HG02759 (cell line): Measurements from ENCODE around the gene CCDC188.

Experiments
- ATAC-seq: cut with Tn5 transposase; IDR thresholded peaks from one replicate; pipeline ENCODE4 v1.9.1; 2021; ENCODE audit warnings: mild to moderate bottlenecking, moderate library complexity; ENCODE audit not compliant: unreplicated experiment

Gene CCDC188

DNA sequence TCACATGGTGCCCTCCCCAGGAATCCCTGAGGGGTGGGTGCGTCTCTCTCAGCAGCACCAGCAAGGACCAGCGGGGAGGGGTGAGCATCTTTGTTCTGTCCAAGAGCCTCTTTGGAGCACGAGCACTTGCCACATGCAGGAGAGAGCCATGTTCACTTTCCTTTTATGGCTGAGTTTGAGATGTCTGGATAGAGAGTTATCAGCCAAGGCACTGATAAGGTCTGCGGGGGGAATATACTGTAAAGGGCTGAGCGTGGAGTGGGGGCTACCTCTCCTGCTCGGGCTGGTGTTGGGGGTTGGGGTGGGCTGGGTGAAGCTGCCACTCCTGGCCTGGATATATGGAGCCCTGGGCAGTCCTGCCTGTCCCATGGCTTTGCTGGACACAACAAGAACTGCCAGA lies 34.9 kb upstream of the CCDC188 start:
- ATAC-seq = no peak

DNA sequence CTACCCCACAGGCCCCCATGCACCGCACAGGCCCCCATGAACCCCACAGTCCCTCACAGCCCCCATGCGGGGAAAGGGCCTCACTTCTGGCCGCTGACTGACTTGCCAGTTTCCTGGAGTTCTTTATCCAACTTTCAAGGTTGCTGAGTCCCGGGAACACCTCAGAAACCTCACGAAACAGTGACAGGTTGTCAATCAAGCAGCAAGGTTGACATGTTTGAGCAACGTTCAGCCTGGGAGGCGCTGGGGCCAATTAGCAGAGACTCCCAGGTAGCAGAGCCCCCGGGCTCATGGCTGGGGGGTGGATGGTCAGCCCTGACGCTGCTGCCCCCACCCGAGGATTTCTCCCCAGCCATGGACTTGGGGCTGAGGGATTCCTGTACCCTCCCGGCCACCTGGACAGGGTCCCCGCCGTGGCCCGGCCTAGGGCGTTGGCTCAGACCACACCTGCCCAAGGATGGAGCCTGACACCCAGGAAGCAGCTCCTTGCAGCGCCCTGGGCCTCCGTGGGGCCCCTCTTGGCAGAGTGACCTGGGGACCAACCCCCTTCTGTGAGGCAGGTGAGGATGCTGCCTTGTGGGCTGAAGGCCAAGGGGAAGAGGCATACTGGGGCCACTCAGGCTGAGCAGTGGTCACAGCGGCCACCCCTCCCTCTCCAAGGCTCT lies 33.8 kb upstream of the CCDC188 start:
- ATAC-seq = no peak

GRCh38 chr22:20183823-20184222 lies 33.0 kb upstream of the CCDC188 start:
- no peak for ATAC-seq

GRCh38 chr22:20183101-20183500 lies 32.2 kb upstream of the CCDC188 start:
- no peak for ATAC-seq

GRCh38 chr22:20182365-20182764 lies 31.5 kb upstream of the CCDC188 start:
- no peak for ATAC-seq

- no peak for ATAC-seq
Measured at GRCh38 chr22:20181884-20182236, 31.0 kb upstream of the CCDC188 start.

- ATAC-seq = no peak
Measured at GRCh38 chr22:20181194-20181883, 30.5 kb upstream of the CCDC188 start.

DNA sequence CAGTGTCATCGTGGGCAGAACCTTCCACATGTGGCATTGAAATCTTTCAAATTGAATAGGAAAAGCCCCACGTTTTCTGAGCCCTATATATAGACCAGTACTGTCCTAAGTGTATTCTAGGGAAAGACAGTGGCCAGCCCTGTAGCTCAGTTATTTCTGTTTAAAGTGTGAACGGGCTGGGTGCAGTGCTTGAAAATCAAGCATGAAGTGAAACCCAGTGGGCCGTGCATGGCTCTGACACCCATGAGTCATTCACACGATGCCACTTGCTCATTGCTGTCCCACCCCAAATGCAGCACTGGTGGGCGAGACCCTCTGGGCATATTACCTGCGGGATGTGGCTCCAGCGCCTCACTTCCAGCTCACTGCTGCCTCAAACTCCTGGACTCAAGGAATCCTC lies 29.8 kb upstream of the CCDC188 start:
- ATAC-seq = no peak

- no peak for ATAC-seq
Measured at GRCh38 chr22:20180245-20180630, 29.4 kb upstream of the CCDC188 start.

GRCh38 chr22:20179455-20180244 lies 28.8 kb upstream of the CCDC188 start:
- ATAC-seq = no peak

GRCh38 chr22:20178915-20179227 lies 28.0 kb upstream of the CCDC188 start:
- no peak for ATAC-seq

- no peak for ATAC-seq
Measured at GRCh38 chr22:20178075-20178914, 27.4 kb upstream of the CCDC188 start.

- ATAC-seq = no peak
Measured at GRCh38 chr22:20177217-20177911, 26.5 kb upstream of the CCDC188 start.

DNA sequence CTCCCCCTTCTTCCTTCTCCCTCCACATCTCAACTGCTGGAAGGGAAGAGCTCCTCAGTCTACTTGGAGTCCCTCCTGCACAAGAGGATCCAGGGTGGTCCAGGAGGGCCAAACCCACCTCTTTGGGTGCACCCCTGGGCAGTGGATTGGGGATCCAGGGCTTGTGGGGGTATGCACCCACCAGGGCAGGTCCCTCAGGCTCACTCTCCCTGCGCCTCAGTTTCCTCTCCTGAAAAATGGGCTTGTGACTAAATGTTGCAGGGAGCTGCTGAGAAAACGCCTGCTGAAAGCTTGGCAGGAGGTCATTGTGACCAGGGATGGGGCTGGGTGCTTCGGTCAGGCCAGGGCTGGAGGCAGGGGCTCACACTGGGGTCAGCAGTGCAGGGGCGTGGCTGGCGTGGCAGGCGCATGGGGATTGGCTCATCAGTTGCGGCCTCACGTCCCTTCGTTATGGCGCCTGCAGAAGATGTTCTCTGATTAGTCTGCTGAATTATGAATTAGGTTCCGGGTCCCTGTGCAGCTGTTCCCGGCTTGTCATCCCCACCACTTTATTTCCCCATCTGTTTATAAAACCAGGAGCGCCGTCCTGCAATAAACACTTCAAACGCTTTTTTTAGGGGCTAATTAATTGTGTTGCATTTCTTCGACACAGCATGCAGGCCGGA lies 25.7 kb upstream of the CCDC188 start:
- no peak for ATAC-seq

- no peak for ATAC-seq
Measured at GRCh38 chr22:20175597-20175900, 24.7 kb upstream of the CCDC188 start.

GRCh38 chr22:20174785-20175596 lies 24.1 kb upstream of the CCDC188 start:
- ATAC-seq = no peak

- ATAC-seq = no peak
Measured at GRCh38 chr22:20173772-20174171, 22.9 kb upstream of the CCDC188 start.

- no peak for ATAC-seq
Measured at GRCh38 chr22:20173246-20173645, 22.4 kb upstream of the CCDC188 start.

GRCh38 chr22:20172141-20172613 lies 21.3 kb upstream of the CCDC188 start:
- ATAC-seq = no peak
